HG03064 (cell line): ENCODE data around the gene PRTN3.

ENCODE experiments used
- ATAC-seq: cut with Tn5 transposase; IDR thresholded peaks from one replicate; pipeline ENCODE4 v1.9.1; 2021; ENCODE audit warnings: low read depth; ENCODE audit not compliant: unreplicated experiment

Gene PRTN3

DNA sequence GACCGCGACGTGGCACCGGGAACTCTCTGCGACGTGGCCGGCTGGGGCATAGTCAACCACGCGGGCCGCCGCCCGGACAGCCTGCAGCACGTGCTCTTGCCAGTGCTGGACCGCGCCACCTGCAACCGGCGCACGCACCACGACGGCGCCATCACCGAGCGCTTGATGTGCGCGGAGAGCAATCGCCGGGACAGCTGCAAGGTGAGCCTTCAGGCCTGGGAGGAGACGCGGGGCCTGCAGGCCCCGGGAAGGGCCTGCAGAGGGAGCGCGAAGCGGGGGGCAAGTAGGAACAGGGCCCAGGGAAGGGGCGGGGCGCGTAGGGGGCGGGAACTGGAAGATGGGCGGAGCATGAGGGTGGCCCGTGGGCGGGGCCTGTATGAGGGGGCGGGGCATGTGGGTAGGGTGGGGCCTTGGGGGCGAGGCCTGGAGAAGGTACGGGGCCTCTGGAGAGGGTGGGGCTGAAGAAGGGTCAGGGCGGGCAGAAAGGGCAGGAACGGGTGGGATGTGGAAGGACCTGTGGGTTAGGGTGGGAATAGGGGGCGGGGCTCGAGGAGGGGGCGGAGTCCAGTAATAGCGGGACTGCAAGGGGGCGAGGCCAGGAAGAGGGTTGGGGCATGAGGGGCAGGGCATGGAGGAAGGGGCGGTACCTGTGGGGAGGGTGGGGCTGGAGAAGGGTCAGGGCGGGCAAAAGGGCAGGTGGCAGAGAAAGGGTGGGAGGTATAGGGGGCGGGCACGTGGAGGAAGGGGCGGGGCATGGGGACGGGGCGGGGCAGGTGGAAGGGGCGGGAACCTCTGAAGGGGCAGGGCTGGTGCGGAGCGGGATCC, 21.2 kb downstream of the PRTN3 start:
- no peak for ATAC-seq

DNA sequence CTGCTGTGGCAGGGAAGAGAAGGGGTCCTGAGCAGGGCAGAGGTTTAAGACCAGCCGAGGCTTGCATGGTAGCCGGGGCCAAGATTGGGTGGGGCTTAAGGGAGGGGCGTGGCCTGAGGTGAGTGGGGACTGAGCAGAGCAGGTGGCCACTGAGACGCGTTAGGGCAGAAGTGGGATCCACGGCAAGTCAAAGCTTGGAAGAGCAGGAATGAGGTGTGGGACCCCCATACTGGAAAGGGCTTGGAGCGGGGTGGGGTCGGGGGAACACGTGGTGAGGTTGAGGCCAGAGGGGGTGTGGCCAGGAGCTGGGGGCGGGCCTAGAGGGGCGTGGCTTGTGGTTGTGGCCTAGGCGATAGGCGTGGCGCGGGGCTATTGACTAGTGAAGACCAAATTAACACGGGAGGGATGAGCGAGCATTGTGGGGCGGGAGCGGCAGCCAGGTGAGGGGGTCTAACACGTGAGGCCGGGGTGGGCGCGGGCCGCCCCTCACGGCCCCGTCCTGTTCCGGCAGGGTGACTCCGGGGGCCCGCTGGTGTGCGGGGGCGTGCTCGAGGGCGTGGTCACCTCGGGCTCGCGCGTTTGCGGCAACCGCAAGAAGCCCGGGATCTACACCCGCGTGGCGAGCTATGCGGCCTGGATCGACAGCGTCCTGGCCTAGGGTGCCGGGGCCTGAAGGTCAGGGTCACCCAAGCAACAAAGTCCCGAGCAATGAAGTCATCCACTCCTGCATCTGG, 21.9 kb downstream of the PRTN3 start:
- ATAC-seq: no peak

GRCh38 chr19:863315-863620, 22.5 kb downstream of the PRTN3 start:
- ATAC-seq: no peak

DNA sequence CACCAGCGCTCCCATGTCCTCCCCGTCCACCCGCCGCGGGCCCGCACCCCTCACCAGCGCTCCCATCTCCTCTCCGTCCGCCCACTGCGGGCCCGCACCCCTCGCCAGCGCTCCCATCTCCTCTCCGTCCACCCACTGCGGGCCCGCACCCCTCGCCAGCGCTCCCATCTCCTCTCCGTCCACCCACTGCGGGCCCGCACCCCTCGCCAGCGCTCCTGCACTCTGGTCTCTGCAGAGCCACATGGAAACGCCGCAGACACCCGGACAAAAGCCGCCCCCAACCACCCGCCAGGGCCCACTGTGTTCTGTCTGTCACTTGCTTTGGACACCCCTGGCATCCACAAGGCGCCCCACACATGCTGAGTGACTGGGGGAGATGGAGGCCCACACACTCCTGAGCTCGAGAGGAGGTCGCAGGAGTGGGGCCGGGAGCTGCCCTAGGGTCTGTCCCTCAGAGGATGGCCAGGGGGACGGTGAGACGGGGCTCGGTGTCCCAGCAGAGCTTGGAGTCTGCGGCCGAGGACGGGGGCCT, 26.0 kb downstream of the PRTN3 start:
- ATAC-seq: no peak

DNA sequence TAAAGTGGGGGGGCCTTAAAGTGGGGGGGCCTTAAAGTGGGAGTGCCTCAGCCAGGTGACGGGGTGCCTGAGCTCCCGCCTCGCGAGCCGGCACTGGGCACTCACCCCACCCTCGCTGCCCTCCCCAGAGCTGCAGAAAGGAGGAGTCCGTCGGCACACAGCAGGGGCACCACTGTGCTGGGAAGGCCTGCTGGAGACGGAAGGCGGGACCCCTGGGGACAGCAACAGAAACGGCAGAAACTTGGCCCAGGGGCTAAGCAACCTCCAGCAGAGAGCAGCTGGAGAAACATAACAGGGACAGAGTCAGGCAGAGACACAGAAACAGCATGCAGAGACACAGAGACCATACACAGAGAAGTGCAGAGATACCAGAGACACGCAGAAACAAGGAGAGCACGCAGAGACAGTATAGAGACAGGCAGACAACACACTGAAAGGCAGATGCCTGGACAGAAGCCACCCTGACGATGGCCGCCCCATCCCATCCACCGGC, 26.5 kb downstream of the PRTN3 start:
- ATAC-seq: no peak

DNA sequence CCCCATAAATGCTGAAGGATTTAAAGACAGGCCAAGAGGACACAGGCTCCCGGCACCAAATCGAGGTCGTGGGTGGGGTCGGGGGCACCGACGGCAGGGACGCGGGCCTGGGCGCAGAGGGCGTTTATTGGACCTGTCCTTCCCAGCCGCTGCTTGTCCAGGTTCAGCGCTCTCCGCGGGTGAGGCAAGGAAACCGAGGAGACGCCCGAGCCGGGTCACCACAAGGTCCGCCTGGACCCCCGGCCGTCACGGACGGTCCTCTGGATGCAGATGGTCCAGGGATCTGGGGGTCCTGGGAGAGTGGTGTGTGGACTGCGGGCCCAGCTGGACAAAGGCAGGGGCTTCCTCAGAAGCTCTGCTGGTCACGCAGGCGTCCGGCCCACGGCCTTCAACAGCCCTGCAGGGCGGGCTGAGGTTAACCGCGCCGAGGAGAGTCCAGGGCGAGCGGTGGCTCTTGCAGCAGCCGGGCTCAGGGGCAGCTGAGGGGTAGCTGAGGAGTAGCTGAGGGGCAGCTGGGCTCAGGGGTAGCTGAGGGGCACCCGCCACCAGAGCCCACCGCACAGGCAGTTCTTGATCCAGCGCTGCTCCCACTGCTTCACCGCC, 27.2 kb downstream of the PRTN3 start:
- no peak for ATAC-seq

GRCh38 chr19:868458-869244, 27.9 kb downstream of the PRTN3 start:
- no peak for ATAC-seq

GRCh38 chr19:869245-870177, 28.7 kb downstream of the PRTN3 start:
- ATAC-seq: no peak

- ATAC-seq: no peak
Measured at GRCh38 chr19:870314-870713, 29.5 kb downstream of the PRTN3 start.

GRCh38 chr19:870963-871401, 30.2 kb downstream of the PRTN3 start:
- no peak for ATAC-seq

DNA sequence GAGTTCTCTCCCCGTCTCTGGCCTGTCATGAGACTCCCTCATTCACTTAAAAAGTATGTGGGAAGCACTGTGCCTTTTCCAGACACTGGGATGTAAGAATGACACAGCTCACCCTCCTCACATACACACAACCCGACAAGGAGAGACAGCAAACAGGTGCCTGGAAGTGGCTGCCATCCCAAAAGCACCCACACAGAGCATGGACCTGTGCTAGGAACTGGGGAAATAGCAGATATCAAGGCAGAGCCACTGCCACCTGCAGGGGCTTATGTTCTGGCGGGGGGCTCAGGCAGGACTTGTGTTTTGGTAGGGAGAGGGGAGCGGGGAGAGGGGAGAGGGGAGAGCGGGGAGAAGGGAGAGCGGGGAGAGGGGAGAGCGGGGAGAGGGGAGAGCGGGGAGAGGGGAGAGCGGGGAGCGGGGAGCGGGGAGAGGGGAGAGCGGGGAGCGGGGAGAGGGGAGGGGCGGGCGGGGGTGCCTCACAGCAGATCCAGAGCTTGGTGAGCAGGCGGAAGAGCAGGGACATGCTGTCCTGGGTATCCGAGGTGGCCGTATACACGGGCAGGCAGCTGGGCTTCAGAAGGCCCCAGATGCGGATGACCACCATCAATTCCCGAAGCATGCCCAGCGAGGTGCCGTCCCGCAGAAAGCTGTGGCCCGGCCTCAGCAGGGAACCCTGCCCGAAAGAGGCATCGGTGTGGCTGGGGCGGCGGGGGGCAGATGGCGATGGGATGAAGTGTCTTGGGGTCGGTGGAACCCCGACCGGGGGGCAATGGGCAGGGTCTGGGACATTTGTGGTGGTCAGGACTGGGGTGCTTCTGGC, 30.9 kb downstream of the PRTN3 start:
- ATAC-seq: no peak

DNA sequence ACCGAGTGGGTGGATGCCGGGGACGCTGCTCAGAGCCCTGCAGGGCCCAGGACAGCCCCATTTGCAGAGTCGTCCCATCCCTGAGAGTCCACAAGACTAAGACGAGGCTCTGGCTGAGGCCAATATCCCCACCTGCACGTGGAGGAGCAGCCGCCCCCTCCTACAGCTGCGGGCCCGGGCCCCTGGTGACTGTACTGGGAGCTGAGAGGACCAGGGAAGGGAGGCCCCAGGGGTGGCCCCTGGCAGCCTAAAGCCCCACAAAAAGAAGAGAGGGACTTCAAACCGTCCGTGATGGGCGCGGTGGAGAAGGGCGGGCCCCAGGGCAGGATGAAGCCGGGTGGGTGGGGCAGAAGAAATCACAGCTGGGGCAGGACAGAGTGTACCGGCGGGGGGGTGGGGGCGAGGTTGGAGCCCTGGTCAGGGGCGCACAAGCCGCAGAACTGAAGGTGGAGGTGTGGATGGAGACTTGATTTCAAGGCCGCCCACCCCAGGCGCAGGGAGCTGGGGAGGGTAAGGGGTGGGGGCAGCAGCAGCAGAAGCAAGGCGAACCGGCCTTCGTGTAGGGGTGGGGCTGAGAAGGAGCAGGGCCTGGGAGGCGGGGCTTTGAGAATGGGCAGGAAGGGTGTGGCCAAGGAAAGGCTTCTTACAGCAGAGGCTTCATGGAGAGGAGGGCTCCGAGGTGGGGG, 31.6 kb downstream of the PRTN3 start:
- no peak for ATAC-seq

DNA sequence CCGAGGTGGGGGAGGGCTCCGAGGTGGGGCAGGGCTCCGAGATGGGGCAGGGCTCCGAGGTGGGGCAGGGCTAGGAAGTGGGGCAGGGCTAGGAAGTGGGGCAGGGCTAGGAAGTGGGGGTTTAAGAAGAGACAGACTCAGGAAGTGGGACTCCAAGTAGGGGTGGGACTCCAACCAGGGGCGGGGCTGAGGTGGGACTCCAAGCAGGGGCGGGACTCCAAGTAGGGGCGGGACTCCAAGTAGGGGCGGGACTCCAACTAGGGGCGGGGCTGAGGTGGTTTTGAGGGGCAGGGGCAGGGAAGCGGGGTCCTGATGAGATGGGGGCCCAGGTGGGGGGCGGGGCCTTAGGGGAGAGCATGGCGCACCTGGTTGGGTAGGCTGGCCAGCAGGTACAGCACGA, 32.3 kb downstream of the PRTN3 start:
- ATAC-seq: no peak

- no peak for ATAC-seq
Measured at GRCh38 chr19:873561-874041, 32.8 kb downstream of the PRTN3 start.

DNA sequence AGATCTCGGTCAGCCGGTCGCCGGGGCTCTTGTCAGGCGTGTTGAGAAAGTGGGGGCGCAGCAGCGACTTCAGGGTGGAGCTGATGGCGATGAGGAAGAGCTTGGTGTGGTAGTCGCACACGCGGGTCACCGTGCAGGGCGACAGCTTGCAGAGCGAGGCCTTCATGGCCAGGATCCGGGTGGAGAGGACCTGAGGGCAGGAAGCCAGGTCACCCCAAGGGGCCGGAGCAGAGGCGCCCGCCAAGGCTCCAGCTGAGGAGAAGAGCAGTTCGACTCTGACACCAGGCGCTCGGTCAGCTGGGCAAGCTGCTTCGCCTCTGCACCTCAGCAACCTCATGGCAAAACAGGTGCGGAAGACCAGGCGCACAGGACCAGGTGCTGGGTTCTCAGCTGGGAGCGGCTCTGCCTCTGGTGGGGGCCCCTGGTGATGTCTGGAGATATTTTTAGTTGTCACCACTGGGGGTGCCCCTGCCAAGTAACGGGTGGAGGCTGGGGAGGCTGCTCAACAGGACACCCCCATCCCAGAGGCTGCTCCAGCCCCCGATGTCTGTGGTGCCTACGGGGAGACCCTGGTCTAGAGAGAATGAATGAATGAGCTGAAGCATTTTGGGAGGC, 34.6 kb downstream of the PRTN3 start:
- ATAC-seq: no peak

- ATAC-seq: no peak
Measured at GRCh38 chr19:876089-876488, 35.3 kb downstream of the PRTN3 start.

- ATAC-seq: no peak
Measured at GRCh38 chr19:876780-877314, 36.0 kb downstream of the PRTN3 start.
